Stimulated activated naive B cell treated with anti-CD40 and anti-IgM and Interleukin-4, amounts not matched to agents 10 μg/mL and 1 μg/mL and 100 μg/mL, for 72 hours (primary cell): Measurements from ENCODE around the gene ZNF415.

Experiments used
- ATAC-seq, 2 donors: fragments of 150-1000 bp; cut with Tn5 transposase; replicated peaks; 2 replicates each; pipeline ENCODE4 v1.10.0; 2021; ENCODE audit warnings: moderate library complexity in 1 of 2
- DNase-seq: peaks from one replicate; pipeline ENCODE4 v3.0.0; 2021
- H3K27ac Mint-ChIP-seq: one replicate; pipeline ENCODE4 v1.8.0; 2022; ENCODE audit warnings: mild to moderate bottlenecking, mixed read lengths
- H3K27me3 Mint-ChIP-seq, 2 donors: one replicate each; pipeline ENCODE4 v1.8.0; 2022; ENCODE audit warnings: mixed read lengths in 2 of 2
- H3K36me3 Mint-ChIP-seq, 2 donors: one replicate each; pipeline ENCODE4 v1.8.0; 2022; ENCODE audit warnings: mixed read lengths in 2 of 2, mild to moderate bottlenecking in 1 of 2
- H3K4me1 Mint-ChIP-seq, 2 donors: one replicate each; pipeline ENCODE4 v1.8.0; 2022; ENCODE audit warnings: mixed read lengths in 2 of 2, mild to moderate bottlenecking in 1 of 2
- H3K4me3 Mint-ChIP-seq, 2 donors: one replicate each; pipeline ENCODE4 v1.8.0; 2022; ENCODE audit warnings: mild to moderate bottlenecking in 2 of 2, mixed read lengths in 2 of 2, moderate library complexity in 1 of 2
- H3K9me3 Mint-ChIP-seq, 2 donors: one replicate each; pipeline ENCODE4 v1.8.0; 2022; ENCODE audit warnings: mixed read lengths in 2 of 2, mild to moderate bottlenecking in 1 of 2

Gene ZNF415

DNA sequence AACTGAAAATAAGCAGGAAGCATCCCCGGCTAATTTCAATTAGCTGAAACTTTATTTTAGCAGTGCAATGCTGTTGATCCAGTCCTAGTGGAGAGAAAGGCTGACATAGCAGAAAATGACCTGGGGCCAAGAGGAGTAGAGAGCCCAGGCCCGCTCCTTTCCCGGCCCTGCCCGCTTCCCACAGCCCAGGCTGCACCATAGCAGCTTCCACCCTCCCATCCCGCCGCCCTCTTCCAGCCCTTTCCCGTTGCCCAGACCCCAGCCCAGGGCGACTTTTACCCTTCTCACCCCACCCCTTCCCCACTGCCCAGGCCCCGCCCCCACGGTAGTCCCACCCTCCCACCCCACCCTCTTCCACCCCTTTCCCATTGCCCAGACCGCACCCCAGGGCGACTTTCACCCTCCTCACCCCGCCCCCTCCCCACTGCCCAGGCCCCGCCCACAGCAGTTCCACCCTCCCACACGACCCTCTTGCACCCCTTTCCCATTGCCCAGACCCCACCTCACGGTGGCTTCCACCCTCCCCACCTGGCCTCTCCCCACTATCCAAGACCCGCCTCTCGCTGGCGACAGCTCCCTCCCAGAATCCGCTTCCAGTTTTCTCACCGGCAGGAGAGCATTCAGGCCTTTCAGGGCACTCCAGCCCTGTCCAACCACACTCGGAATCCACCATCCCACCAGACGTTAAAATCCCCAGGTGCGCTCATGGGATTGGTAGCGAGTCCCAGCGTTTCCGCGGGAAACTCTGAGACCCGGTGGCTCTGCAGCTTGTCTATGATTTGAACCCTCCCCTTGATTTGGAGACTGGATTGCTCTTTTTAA is 37.7 kb downstream of the ZNF415 start:
- DNase-seq: no peak
- Mint-ChIP-seq H3K4me3 (no peak overlapping the region), H3K4me1 (peaks cover 27 to 29% of the 10 kb centered on the region in 2 donors), H3K27me3 (no peaks in the 10 kb centered on the region), H3K36me3 (peaks cover 50 to 76% of the 10 kb centered on the region in 2 donors), H3K27ac (no peak overlapping the region), H3K9me3 (no peaks in the 10 kb centered on the region)
- ATAC-seq: no peak

GRCh38 chr19:53092723-53093122 is 40.0 kb downstream of the ZNF415 start:
- Mint-ChIP-seq H3K36me3 (peaks cover 46 to 73% of the 10 kb centered on the region in 2 donors), H3K4me3 (no peak overlapping the region), H3K27me3 (no peaks in the 10 kb centered on the region), H3K4me1 (peaks cover 21 to 27% of the 10 kb centered on the region in 2 donors), H3K27ac (no peak overlapping the region), H3K9me3 (no peaks in the 10 kb centered on the region)
- DNase-seq (no peak), ATAC-seq (no peak)

GRCh38 chr19:53091413-53092254 is 41.1 kb downstream of the ZNF415 start:
- Mint-ChIP-seq H3K9me3 (no peaks in the 10 kb centered on the region), H3K27me3 (no peaks in the 10 kb centered on the region), H3K27ac (no peak overlapping the region), H3K4me3 (no peak overlapping the region), H3K36me3 (peaks cover 46 to 74% of the 10 kb centered on the region in 2 donors), H3K4me1 (peaks cover 17 to 25% of the 10 kb centered on the region in 2 donors)
- no peak for ATAC-seq
- DNase-seq: no peak

DNA sequence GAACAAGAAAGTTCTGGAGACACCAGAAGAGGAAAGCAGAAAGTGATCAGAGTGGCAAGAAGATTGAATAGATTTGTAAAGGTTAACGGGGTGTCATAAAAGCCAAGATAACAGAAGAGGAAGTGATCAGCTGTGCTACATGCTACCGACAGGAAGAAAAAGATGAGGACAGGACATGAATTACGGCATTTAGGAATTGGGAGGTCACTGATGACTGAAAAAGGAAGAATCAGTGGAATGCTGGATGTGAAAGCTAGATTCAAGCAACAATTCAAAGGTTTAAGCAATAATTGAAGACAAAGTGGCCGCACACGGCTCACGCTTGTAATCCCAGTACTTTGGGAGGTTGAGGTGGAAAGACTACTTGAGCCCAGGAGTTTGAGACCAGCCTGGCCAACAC is 44.6 kb downstream of the ZNF415 start:
- Mint-ChIP-seq H3K27me3 (no peaks in the 10 kb centered on the region), H3K4me1 (peaks cover 13 to 20% of the 10 kb centered on the region in 2 donors), H3K4me3 (no peak overlapping the region), H3K9me3 (no peaks in the 10 kb centered on the region), H3K27ac (no peak overlapping the region), H3K36me3 (peaks cover 60 to 83% of the 10 kb centered on the region in 2 donors)
- DNase-seq: no peak
- no peak for ATAC-seq

DNA sequence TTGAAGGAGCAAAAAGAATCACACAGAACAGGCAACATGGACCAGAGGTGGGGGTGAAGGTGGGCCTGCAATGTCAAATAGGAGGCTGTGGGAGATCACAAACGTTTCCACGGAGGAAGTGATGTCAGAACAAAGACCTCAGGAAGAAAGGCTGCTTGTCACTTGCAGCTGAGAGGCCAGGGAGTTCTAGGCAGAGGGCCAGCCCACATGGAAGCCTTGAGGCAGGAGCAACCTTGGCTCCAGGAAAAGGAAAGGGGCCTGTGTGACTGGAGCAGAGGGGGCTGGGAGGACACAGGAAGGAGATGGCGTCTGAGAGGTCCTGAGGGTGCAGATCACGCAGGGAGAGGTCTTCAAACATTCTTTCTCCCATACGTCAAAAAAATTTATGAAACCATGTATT is 45.8 kb downstream of the ZNF415 start:
- peaks cover 0 to 1% of the 10 kb centered on the region in 2 donors for H3K9me3 Mint-ChIP-seq
- H3K27ac Mint-ChIP-seq: peak overlapping the region; percentile 75
- H3K36me3 Mint-ChIP-seq: peaks cover 62 to 88% of the 10 kb centered on the region in 2 donors
- peaks cover 13 to 20% of the 10 kb centered on the region in 2 donors for H3K4me1 Mint-ChIP-seq
- no peaks in the 10 kb centered on the region for H3K27me3 Mint-ChIP-seq
- DNase-seq (no peak), ATAC-seq (no peak)
- H3K4me3 Mint-ChIP-seq: no peak overlapping the region

DNA sequence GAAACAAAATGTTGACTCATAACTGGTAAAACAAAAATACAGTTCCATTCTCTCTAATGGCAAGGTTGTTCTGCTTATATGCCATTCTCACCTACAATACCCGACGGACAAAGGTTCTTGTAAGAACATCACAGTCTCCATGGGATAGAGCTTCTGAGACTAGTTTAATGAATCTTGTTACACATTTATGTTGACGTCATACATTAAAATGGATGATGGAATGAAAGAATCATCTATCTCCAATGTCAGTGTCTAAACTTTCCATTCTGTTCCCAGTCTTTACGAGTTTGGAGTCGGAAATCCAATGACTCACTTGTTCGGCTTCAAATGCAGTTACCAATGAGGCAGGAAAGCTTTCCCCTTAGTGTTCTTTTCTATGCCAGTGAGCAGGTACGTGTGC is 47.2 kb downstream of the ZNF415 start:
- Mint-ChIP-seq H3K9me3 (peaks cover 8 to 13% of the 10 kb centered on the region in 2 donors), H3K4me1 (peaks cover 13 to 20% of the 10 kb centered on the region in 2 donors), H3K27ac (no peak overlapping the region), H3K27me3 (no peaks in the 10 kb centered on the region), H3K36me3 (peaks cover 67 to 90% of the 10 kb centered on the region in 2 donors), H3K4me3 (no peak overlapping the region)
- ATAC-seq (no peak), DNase-seq (no peak)

- Mint-ChIP-seq H3K27me3 (no peaks in the 10 kb centered on the region), H3K27ac (no peak overlapping the region), H3K9me3 (peaks cover 8 to 17% of the 10 kb centered on the region in 2 donors), H3K36me3 (peaks cover 71 to 94% of the 10 kb centered on the region in 2 donors), H3K4me1 (peaks cover 4 to 21% of the 10 kb centered on the region in 2 donors), H3K4me3 (no peak overlapping the region)
- DNase-seq: no peak
- ATAC-seq: no peak
Observed at GRCh38 chr19:53082929-53083328, 49.8 kb downstream of the ZNF415 start.

GRCh38 chr19:53079313-53079924 is 53.3 kb downstream of the ZNF415 start:
- peaks cover 8 to 21% of the 10 kb centered on the region in 2 donors for H3K9me3 Mint-ChIP-seq
- ATAC-seq (no peak), DNase-seq (no peak)
- peaks cover 67 to 90% of the 10 kb centered on the region in 2 donors for H3K36me3 Mint-ChIP-seq
- H3K27me3 Mint-ChIP-seq: no peaks in the 10 kb centered on the region
- H3K27ac Mint-ChIP-seq: no peak overlapping the region
- peaks cover 3 to 30% of the 10 kb centered on the region in 2 donors for H3K4me1 Mint-ChIP-seq
- no peak overlapping the region for H3K4me3 Mint-ChIP-seq

DNA sequence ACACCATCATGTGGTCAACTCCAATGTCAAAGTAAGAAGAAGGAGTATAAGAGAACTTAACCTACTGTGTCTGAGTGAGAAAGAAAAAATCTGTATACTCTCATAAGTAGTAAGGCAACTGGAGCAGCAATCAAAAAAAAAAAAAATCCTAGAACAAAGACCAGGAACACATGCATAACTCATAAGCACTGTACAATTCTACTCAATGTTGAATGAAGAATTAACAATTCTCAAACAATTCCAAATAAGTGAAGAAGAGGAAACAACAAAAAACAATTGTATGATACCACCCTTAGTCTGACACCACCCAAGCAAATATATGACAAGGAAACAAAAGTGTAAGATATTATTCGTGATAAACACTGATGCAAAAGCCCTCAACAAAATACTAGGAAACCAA is 54.0 kb downstream of the ZNF415 start:
- H3K9me3 Mint-ChIP-seq: peaks cover 11 to 26% of the 10 kb centered on the region in 2 donors
- H3K36me3 Mint-ChIP-seq: peaks cover 66 to 90% of the 10 kb centered on the region in 2 donors
- H3K27me3 Mint-ChIP-seq: no peaks in the 10 kb centered on the region
- no peak overlapping the region for H3K4me3 Mint-ChIP-seq
- DNase-seq (no peak), ATAC-seq (no peak)
- peaks cover 3 to 30% of the 10 kb centered on the region in 2 donors for H3K4me1 Mint-ChIP-seq
- no peak overlapping the region for H3K27ac Mint-ChIP-seq

- H3K4me1 Mint-ChIP-seq: peaks cover 3 to 30% of the 10 kb centered on the region in 2 donors
- H3K9me3 Mint-ChIP-seq: peaks cover 14 to 29% of the 10 kb centered on the region in 2 donors
- DNase-seq (peak; percentile 7), ATAC-seq (peak; percentile 65 to 67)
- peaks cover 69 to 89% of the 10 kb centered on the region in 2 donors for H3K36me3 Mint-ChIP-seq
- H3K27me3 Mint-ChIP-seq: no peaks in the 10 kb centered on the region
- no peak overlapping the region for H3K4me3 Mint-ChIP-seq
- H3K27ac Mint-ChIP-seq: no peak overlapping the region
Observed at GRCh38 chr19:53076984-53077383, 55.7 kb downstream of the ZNF415 start.

DNA sequence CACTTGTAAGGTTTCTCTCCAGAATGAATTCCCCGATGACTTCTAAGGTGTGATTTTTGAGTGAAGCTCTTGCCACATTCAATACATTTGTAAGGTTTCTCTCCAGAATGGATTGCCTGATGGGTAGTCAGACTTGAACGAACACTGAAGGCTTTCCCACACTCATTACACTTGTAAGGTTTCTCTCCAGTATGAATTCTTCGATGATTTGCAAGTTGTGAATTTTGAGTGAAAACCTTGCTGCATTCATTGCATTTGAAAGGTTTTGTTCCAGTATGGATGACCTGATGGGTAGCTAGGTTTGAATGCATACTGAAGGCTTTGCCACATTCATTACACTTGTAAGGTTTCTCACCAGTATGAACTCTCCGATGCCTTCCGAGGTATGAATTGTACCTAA is 63.9 kb downstream of the ZNF415 start:
- peak overlapping the region; percentile 33 for H3K27ac Mint-ChIP-seq

GRCh38 chr19:53068199-53068598 is 64.5 kb downstream of the ZNF415 start:
- H3K27ac Mint-ChIP-seq: no peak overlapping the region
- no peaks in the 10 kb centered on the region for H3K4me1 Mint-ChIP-seq
- peaks cover 30 to 42% of the 10 kb centered on the region in 2 donors for H3K9me3 Mint-ChIP-seq
- DNase-seq: no peak
- no peak overlapping the region for H3K4me3 Mint-ChIP-seq
- H3K27me3 Mint-ChIP-seq: no peaks in the 10 kb centered on the region
- no peak for ATAC-seq
- peaks cover 56 to 71% of the 10 kb centered on the region in 2 donors for H3K36me3 Mint-ChIP-seq

More for the DNA sequence above, 63.9 kb downstream of the ZNF415 start:
- Mint-ChIP-seq H3K36me3 (peaks cover 58 to 73% of the 10 kb centered on the region in 2 donors), H3K4me3 (no peak overlapping the region), H3K27me3 (no peaks in the 10 kb centered on the region), H3K4me1 (no peaks in the 10 kb centered on the region), H3K9me3 (peaks cover 32 to 40% of the 10 kb centered on the region in 2 donors)
- no peak for DNase-seq
- no peak for ATAC-seq

DNA sequence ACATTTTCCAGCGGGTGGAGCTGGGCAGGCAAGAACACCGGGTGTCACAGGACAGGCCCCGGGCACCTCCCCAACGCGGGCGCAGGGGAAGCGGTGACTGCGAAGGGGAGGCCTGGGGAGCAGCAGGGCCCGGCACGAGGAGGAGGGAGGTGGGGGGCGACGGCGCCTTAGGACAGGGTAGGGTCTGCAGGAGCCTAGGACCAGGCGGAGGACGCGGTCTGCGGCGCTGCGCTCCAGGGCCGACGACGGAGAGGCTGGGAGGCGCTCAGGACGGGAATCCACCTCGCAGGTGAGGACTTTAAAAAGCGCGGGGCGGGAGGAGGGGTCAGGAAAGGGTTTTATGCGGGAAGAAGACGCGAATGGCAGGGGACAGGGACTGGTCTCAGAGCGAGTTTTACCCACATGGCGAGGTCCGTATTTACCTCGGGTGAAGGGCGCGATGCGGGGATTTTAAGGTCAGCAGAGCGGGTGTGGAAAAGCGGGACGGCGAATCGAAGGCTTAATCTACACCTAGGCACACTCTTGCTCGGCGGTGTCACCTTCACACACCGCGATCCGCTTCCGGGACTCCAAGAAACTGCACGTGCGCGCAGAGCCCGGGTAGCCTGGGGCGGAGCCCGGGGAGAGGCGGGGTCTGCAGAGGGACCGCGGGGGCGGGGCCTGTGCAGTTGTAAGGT is 74.7 kb downstream of the ZNF415 start:
- DNase-seq (peak; percentile 11), ATAC-seq (peak; percentile 71 to 77)
- H3K36me3 Mint-ChIP-seq: peaks cover 23 to 28% of the 10 kb centered on the region in 2 donors
- peak overlapping the region; percentile 64 to 67 for H3K4me3 Mint-ChIP-seq
- peaks cover 3 to 10% of the 10 kb centered on the region in 2 donors for H3K4me1 Mint-ChIP-seq
- peaks cover 23 to 28% of the 10 kb centered on the region in 2 donors for H3K27me3 Mint-ChIP-seq
- H3K27ac Mint-ChIP-seq: no peak overlapping the region
- H3K9me3 Mint-ChIP-seq: peaks cover 28 to 30% of the 10 kb centered on the region in 2 donors
